Transverse colon (tissue), 3 donors: Measurements from ENCODE around the gene SLC30A1.

ENCODE experiments used
- CTCF ChIP-seq, 5 experiments: fragments of 200-600 bp in 3 of 5; fragments of 450-650 bp in 2 of 5; sonication (generic) in 3 of 5; IDR thresholded peaks; 1 replicate in 2 of 5; 2 replicates in 3 of 5; pipeline ENCODE4 v1.5.1; 2016 to 2017; ENCODE audit warnings: antibody characterized with exemption in 5 of 5, inconsistent platforms in 3 of 5, mild to moderate bottlenecking in 2 of 5, moderate library complexity in 1 of 5
- EP300 ChIP-seq: sonication (generic); formaldehyde crosslinking; IDR thresholded peaks from one replicate; pipeline ENCODE4 v1.6.1; 2017; ENCODE audit warnings: antibody characterized with exemption, low read depth
- POLR2A ChIP-seq: fragments of 450-650 bp; IDR thresholded peaks from one replicate; pipeline ENCODE4 v1.6.1; 2016; ENCODE audit warnings: antibody characterized with exemption, mild to moderate bottlenecking, moderate library complexity

GRCh38 chr1:211543025-211543424, 35.9 kb downstream of the SLC30A1 start:
- no peak for TF ChIP-seq CTCF (IDR thresholded peaks at IDR 0.05)
- no peak for TF ChIP-seq POLR2A
- TF ChIP-seq EP300: no peak
